BLaER1 treated with 17β-estradiol and CSF1 and Interleukin-3, amounts not matched to agents 10 nM and 100 nM (cell line): ENCODE results near the gene PFKFB3.
A peak's percentile ranks its signal among the peaks of the same experiment; 100 is the strongest.

Source experiments
- H3K27ac ChIP-seq, 11 experiments: shearing (Covaris generic); formaldehyde crosslinking; 2 replicates each; pipeline ENCODE4 v1.8.1; 2022
- H3K27me3 ChIP-seq, 11 experiments: shearing (Covaris generic); formaldehyde crosslinking; 2 replicates each; pipeline ENCODE4 v1.8.1; 2022
- H3K36me3 ChIP-seq, 11 experiments: shearing (Covaris generic); formaldehyde crosslinking; 2 replicates each; pipeline ENCODE4 v1.8.1; 2022
- H3K4me1 ChIP-seq, 10 experiments: shearing (Covaris generic); formaldehyde crosslinking; 2 replicates each; pipeline ENCODE4 v1.8.1; 2022
- H3K4me2 ChIP-seq, 11 experiments: shearing (Covaris generic); formaldehyde crosslinking; 2 replicates each; pipeline ENCODE4 v1.8.1; 2022
- H3K4me3 ChIP-seq, 10 experiments: shearing (Covaris generic); formaldehyde crosslinking; 2 replicates each; pipeline ENCODE4 v1.8.1; 2022
- H3K9ac ChIP-seq, 11 experiments: shearing (Covaris generic); formaldehyde crosslinking; 2 replicates each; pipeline ENCODE4 v1.8.1; 2022
- H3K9me3 ChIP-seq, 11 experiments: shearing (Covaris generic); formaldehyde crosslinking; replicated peaks in 1 of 11; 2 replicates each; pipeline ENCODE4 v1.8.1; 2022
- H4K20me1 ChIP-seq, 11 experiments: shearing (Covaris generic); formaldehyde crosslinking; 2 replicates each; pipeline ENCODE4 v1.8.1; 2022
- Cebpa-rat ChIP-seq, 11 experiments: shearing (Covaris generic); IDR thresholded peaks; 2 replicates each; pipeline ENCODE4 v1.8.1; 2022

Gene PFKFB3

DNA sequence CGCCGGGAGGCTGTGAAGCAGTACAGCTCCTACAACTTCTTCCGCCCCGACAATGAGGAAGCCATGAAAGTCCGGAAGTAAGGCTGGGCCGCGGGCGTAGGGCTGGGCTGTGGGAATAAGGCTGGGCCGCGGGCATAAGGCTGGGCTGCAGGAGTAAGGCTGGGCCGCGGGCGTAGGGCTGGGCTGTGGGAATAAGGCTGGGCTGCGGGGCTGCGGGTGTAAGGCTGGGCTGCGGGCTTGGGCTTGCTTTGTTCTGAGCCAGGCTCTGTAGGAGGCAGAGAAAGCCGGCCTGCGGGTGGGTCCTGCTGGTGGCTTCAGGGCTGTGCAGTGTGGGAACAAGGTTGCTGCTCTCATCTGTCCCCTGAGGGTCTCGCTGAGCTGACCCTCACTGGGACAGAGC, 12.5 kb downstream of the PFKFB3 start:
- H3K9me3 ChIP-seq = no peaks in the 10 kb centered on the region
- H4K20me1 ChIP-seq = peaks cover 80 to 98% (median 95%) of the 10 kb centered on the region in 11 experiments
- peak overlapping the region in 8 of 11 experiments; percentile 22 to 94 (median 71); a peak in 12 of 22 replicates for H3K4me2 ChIP-seq
- H3K27ac ChIP-seq = no peak overlapping the region
- H3K27me3 ChIP-seq = no peaks in the 10 kb centered on the region
- H3K36me3 ChIP-seq = peaks cover 58 to 95% (median 82%) of the 10 kb centered on the region in 11 experiments
- peaks cover 74 to 94% (median 82%) of the 10 kb centered on the region in 10 experiments for H3K4me1 ChIP-seq
- H3K4me3 ChIP-seq = no peak overlapping the region
- TF ChIP-seq Cebpa-rat (IDR thresholded peaks at IDR 0.05) = no peak
- H3K9ac ChIP-seq = peak overlapping the region in 1 of 11 experiments; percentile 41; a peak in 1 of 22 replicates

DNA sequence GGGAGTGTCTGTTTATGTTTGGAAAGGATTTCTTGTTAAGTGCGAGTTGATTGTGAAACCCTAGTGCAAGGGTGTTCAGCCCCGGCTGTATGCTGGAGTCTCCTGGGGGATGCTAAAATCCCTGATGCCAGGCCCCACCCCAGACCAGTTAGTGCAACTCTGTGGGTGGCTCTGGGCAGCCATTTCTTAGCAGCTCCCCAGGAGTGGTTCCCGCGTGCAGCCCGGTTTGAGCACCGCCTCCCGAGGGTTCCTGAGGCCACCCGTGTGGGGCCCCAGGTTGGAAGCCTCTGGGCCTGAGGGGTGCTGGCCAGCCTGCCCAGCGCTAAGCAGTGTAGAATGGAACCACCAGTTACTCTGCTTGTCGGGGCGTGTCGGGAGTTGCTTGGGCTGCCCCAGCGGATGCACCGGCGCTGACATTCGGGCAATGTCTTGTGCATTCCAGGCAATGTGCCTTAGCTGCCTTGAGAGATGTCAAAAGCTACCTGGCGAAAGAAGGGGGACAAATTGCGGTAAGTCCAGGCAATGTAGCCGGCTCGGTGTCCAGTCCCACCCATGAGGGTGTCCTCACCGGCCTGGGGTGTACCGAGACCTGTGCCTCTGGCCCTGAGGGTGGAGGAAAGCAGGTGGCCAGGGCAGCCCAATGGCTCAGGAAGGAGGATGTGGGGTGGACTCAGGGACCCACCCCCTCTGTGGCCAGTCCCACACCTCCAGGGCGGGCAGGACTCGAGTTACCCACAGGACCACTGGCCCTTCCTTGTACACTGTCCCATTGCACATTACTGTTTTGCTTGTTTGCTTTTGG, 13.2 kb downstream of the PFKFB3 start:
- no peaks in the 10 kb centered on the region for H3K9me3 ChIP-seq
- peak overlapping the region in 9 of 11 experiments; percentile 22 to 94 (median 80); a peak in 15 of 22 replicates for H3K4me2 ChIP-seq
- H3K27ac ChIP-seq = no peak overlapping the region
- peaks cover 58 to 100% (median 89%) of the 10 kb centered on the region in 11 experiments for H3K36me3 ChIP-seq
- H3K9ac ChIP-seq = peak overlapping the region in 3 of 11 experiments; percentile 20 to 41 (median 20); a peak in 4 of 22 replicates
- no peak for TF ChIP-seq Cebpa-rat (IDR thresholded peaks at IDR 0.05)
- H3K4me1 ChIP-seq = peaks cover 79 to 98% (median 86%) of the 10 kb centered on the region in 10 experiments
- peaks cover 85 to 100% (median 100%) of the 10 kb centered on the region in 11 experiments for H4K20me1 ChIP-seq
- H3K27me3 ChIP-seq = no peaks in the 10 kb centered on the region
- no peak overlapping the region for H3K4me3 ChIP-seq

DNA sequence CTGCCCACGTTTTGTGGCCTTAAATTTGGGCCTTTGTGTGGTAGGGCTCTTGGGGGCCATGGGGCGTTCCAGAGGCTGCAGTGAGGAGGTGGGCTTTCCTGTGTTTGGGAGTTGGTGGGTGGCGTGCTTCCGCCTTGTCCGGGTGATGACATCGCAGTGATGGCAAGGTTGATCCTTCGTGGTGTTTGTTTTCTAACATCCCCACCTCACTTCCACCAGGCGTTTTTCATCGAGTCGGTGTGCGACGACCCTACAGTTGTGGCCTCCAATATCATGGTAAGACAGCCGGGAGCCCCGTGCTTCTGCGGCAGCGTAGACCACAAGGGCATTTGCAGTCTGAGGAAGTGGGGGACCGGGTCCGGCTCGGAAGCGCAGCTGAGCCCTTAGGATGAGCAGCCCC, 14.2 kb downstream of the PFKFB3 start:
- H3K4me2 ChIP-seq = peak overlapping the region; percentile 11 to 94 (median 77); a peak in 16 of 22 replicates
- H3K9me3 ChIP-seq = no peaks in the 10 kb centered on the region
- H3K9ac ChIP-seq = peak overlapping the region in 3 of 11 experiments; percentile 38 to 41 (median 38); a peak in 3 of 22 replicates
- no peak overlapping the region for H3K4me3 ChIP-seq
- H3K36me3 ChIP-seq = peaks cover 63 to 100% (median 94%) of the 10 kb centered on the region in 11 experiments
- H3K27me3 ChIP-seq = no peaks in the 10 kb centered on the region
- TF ChIP-seq Cebpa-rat (IDR thresholded peaks at IDR 0.05) = no peak
- peaks cover 79 to 96% (median 86%) of the 10 kb centered on the region in 10 experiments for H3K4me1 ChIP-seq
- peaks cover 85 to 100% (median 100%) of the 10 kb centered on the region in 11 experiments for H4K20me1 ChIP-seq
- 0 out of 22 replicates have a peak overlapping the region, but pooled peaks of 1 of the 11 experiments have one; percentile 36 for H3K27ac ChIP-seq

DNA sequence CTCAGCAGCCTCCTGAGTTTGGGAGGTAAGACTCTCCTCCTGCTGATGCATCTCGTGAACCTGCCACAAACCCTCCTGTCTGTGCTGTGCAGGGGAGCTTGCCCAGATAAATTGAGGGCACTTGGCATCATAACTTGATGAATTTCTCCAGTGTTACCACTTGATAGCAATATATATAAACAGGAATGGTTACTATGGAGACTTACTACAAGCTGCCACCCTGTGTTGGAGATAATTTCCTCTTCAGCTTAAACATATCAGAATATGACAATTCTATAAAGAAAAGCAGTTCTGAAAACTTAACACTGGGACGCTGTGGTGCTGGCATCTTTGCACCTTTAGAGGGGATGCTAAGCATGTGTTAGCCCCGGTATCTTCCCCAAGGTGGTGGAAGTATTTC, 14.9 kb downstream of the PFKFB3 start:
- H3K9me3 ChIP-seq = no peaks in the 10 kb centered on the region
- H4K20me1 ChIP-seq = peaks cover 81 to 100% (median 100%) of the 10 kb centered on the region in 11 experiments
- H3K4me2 ChIP-seq = peak overlapping the region; percentile 11 to 94 (median 77); a peak in 18 of 22 replicates
- H3K4me1 ChIP-seq = peaks cover 78 to 93% (median 83%) of the 10 kb centered on the region in 10 experiments
- H3K27ac ChIP-seq = peak overlapping the region in 1 of 11 experiments; percentile 36; a peak in 1 of 22 replicates
- H3K36me3 ChIP-seq = peaks cover 65 to 100% (median 94%) of the 10 kb centered on the region in 11 experiments
- H3K27me3 ChIP-seq = no peaks in the 10 kb centered on the region
- no peak for TF ChIP-seq Cebpa-rat (IDR thresholded peaks at IDR 0.05)
- peak overlapping the region in 2 of 11 experiments; percentile 31 to 38; a peak in 1 of 22 replicates for H3K9ac ChIP-seq
- no peak overlapping the region for H3K4me3 ChIP-seq

DNA sequence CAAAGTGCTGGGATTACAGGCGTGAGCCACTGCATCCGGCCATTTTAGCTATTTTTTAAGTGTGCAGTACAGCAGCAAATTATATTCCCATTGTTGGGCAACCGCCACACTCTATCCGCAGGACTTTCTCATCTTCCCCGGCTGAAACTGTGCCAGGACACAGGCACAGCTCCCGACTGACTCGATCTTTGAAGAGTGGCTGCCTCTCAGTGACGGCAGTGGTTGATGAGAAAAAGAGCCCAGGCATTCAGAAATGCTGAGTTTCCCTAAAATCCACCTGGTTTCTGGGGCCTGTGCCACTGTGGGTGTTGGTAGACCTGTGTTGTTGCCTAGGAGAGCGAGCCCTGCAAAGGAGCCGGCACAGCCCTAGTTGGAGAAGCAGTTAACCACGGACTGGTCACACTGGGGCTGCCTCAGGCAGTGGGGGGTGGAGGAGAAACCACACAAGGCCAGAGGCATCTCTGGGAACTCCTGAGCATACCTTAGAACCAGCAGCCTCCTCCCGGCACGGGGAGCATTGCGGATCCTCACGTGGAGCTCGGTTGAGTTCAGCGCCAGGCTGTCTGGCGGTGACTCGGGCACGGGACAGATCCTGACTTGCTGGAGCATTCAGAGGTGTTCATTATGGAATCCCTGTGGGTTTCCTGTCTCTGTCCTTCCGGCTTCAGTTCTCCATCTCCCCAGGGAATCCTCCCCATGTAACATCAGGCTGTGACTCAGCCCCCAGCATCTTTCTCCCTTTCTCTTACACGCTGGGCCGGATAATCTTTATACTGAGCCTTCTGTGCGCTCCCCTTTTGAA, 16.2 kb downstream of the PFKFB3 start:
- TF ChIP-seq Cebpa-rat (IDR thresholded peaks at IDR 0.05) = no peak
- Histone ChIP-seq H3K4me2 (peak overlapping the region; percentile 41 to 94 (median 83)), H3K9me3 (no peaks in the 10 kb centered on the region), H3K27ac (peak overlapping the region in 10 of 11 experiments; percentile 14 to 66 (median 46); a peak in 17 of 22 replicates), H3K36me3 (peaks cover 71 to 100% (median 94%) of the 10 kb centered on the region in 11 experiments), H3K4me3 (0 out of 20 replicates have a peak overlapping the region, but pooled peaks of 3 of the 10 experiments have one; percentile 0 to 17 (median 2)), H3K9ac (peak overlapping the region in 10 of 11 experiments; percentile 0 to 52 (median 38); a peak in 14 of 22 replicates), H3K27me3 (no peaks in the 10 kb centered on the region), H4K20me1 (peaks cover 72 to 100% (median 100%) of the 10 kb centered on the region in 11 experiments), H3K4me1 (peaks cover 69 to 86% (median 80%) of the 10 kb centered on the region in 10 experiments)

DNA sequence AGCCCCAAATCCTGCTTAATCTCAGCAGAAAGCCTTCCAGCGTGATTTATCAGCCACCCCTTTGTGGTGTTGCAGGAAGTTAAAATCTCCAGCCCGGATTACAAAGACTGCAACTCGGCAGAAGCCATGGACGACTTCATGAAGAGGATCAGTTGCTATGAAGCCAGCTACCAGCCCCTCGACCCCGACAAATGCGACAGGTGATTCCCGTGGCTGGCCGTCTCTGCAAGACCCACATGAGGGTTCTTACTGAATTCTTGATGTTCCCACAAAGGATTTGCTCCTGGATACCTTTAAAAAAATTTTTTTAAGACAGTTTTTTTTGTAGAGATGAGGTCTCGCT, 16.7 kb downstream of the PFKFB3 start:
- peaks cover 71 to 100% (median 94%) of the 10 kb centered on the region in 11 experiments for H3K36me3 ChIP-seq
- H3K9ac ChIP-seq = peak overlapping the region in 10 of 11 experiments; percentile 0 to 52 (median 38); a peak in 13 of 22 replicates
- H3K4me2 ChIP-seq = peak overlapping the region; percentile 41 to 94 (median 83)
- H3K27ac ChIP-seq = peak overlapping the region in 10 of 11 experiments; percentile 14 to 66 (median 46); a peak in 15 of 22 replicates
- peaks cover 63 to 89% (median 80%) of the 10 kb centered on the region in 10 experiments for H3K4me1 ChIP-seq
- TF ChIP-seq Cebpa-rat (IDR thresholded peaks at IDR 0.05) = no peak
- peaks cover 68 to 100% (median 96%) of the 10 kb centered on the region in 11 experiments for H4K20me1 ChIP-seq
- H3K9me3 ChIP-seq = no peaks in the 10 kb centered on the region
- H3K27me3 ChIP-seq = no peaks in the 10 kb centered on the region
- peak overlapping the region in 3 of 10 experiments; percentile 0 to 17 (median 2); a peak in 1 of 20 replicates for H3K4me3 ChIP-seq

DNA sequence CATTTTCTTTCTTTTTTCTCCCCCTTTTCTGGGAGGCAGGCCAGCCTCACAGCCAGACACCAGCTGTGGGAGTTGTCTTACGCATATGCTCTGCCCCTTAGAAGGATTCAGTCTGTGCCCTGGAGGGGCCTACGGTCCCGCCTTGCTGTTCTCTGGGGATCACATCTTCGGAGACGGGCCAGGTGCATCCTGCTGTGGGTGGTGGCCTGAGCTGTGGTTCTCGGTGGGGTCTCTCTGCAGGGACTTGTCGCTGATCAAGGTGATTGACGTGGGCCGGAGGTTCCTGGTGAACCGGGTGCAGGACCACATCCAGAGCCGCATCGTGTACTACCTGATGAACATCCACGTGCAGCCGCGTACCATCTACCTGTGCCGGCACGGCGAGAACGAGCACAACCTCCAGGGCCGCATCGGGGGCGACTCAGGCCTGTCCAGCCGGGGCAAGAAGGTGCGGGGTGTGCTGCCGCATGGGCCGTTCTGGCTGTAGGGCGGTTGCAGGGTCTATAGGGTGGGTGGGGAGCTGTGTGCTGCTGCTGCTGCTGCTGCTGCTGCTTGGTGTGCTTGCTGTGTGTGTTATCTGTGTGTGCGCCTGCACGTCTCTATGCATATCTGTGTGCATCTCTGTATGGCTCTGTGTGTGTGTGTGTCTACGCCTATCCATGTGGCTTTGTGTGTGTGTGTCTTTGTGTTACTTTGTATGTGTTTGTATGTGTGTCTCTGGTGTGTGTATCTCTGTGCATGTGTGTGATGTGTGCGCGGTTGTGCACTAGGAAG, 17.9 kb downstream of the PFKFB3 start:
- Histone ChIP-seq H3K4me2 (peak overlapping the region; percentile 41 to 94 (median 83)), H3K9ac (peak overlapping the region in 7 of 11 experiments; percentile 0 to 54 (median 47); a peak in 13 of 22 replicates), H3K4me3 (0 out of 20 replicates have a peak overlapping the region, but pooled peaks of 1 of the 10 experiments have one; percentile 17), H3K27me3 (no peaks in the 10 kb centered on the region), H4K20me1 (peaks cover 58 to 100% (median 92%) of the 10 kb centered on the region in 11 experiments), H3K9me3 (no peaks in the 10 kb centered on the region), H3K27ac (peak overlapping the region in 5 of 11 experiments; percentile 14 to 66 (median 62); a peak in 10 of 22 replicates), H3K4me1 (peaks cover 52 to 80% (median 69%) of the 10 kb centered on the region in 10 experiments), H3K36me3 (peaks cover 71 to 100% (median 94%) of the 10 kb centered on the region in 11 experiments)
- TF ChIP-seq Cebpa-rat (IDR thresholded peaks at IDR 0.05) = no peak
